ENCODE results near the gene DLG2.

Gene DLG2

DNA sequence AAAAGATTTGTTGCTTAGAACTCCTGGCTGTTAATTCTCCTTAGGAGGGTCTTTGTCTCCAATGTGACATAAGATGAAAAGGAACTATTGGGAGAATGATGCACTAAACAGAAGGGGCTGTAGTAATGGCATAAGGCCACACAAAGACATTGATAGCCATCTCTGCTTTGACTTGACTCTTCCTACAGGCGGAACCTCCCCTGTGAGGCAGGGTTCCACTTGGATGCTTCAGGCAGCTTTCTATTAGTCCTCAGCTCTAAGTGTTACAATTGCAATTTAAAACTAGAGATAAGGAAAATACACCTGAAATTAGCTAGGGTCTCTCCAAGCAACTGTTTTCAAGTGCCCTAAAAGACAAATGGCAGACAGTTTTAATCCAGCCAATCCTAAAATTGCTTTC lies 1949.4 kb downstream of the DLG2 start:
- no peak for DNase-seq (ENCODE audit: low read depth, low spot score)
- in situ Hi-C loops (cut with HindIII; ENCODE audit: low sequenced_read_pairs): no loop called here
- TF ChIP-seq CTCF (IDR thresholded peaks at IDR 0.05; ENCODE audit: low read depth, low read length): no peak
- no peak overlapping the region for H3K4me3 ChIP-seq (ENCODE audit: low read depth, low read length)

DNA sequence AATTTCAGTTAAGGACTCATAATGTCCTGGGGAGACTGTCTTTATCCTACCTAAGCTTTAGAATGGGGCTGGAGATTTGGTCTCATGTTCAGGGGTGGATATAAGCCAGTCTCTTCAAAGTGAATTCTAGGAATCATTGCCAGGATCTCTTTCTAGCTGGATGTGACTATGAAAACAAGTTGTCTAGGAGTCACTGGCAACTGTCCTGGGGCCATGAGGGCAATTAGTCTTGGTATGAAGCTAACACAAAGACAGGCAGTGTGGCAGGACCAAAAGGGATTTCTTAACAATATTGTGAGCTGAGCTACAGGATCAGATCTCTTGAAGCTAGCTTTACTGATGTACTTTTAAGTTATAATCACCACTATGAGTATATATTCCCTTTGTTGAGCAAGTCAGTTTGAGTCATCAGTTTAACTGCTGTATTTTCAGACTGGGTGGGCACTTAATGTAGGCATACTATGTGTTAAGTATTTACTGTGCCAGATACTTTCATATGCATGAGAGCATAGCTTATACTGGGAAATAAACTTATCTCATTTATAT lies 1951.0 kb downstream of the DLG2 start:
- DNase-seq (ENCODE audit: low read depth, low spot score): no peak
- no peak for TF ChIP-seq CTCF (IDR thresholded peaks at IDR 0.05; ENCODE audit: low read depth, low read length)
- H3K4me3 ChIP-seq (ENCODE audit: low read depth, low read length): no peak overlapping the region
- in situ Hi-C loops (cut with HindIII; ENCODE audit: low sequenced_read_pairs): no loop called here

GRCh38 chr11:83674102-83674896 lies 1952.8 kb downstream of the DLG2 start:
- no peak for DNase-seq (ENCODE audit: low read depth, low spot score)
- no peak for TF ChIP-seq CTCF (IDR thresholded peaks at IDR 0.05; ENCODE audit: low read depth, low read length)
- in situ Hi-C loops (cut with HindIII; ENCODE audit: low sequenced_read_pairs): no loop called here
- no peak overlapping the region for H3K4me3 ChIP-seq (ENCODE audit: low read depth, low read length)

DNA sequence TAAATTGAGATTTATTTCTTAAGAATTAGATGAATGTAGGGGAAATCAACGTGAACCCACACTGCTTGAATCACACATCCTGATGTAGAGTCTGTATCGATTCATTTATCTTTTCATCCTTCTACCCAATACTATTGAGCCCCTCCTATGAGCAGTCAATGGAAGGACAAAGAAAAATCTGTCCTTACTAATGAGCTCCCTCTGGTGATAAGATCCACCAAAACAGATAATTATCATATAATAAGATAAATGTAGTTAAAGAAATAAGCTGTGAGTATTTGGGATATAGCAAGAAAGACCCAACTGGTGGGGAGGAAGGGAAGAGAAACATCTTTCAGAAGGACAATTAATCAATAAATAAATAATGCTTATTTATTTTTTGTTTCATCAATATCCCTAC lies 1955.9 kb downstream of the DLG2 start:
- no peak overlapping the region for H3K4me3 ChIP-seq (ENCODE audit: low read depth, low read length)
- no peak for DNase-seq (ENCODE audit: low read depth, low spot score)
- in situ Hi-C loops (cut with HindIII; ENCODE audit: low sequenced_read_pairs): no loop called here
- no peak for TF ChIP-seq CTCF (IDR thresholded peaks at IDR 0.05; ENCODE audit: low read depth, low read length)

DNA sequence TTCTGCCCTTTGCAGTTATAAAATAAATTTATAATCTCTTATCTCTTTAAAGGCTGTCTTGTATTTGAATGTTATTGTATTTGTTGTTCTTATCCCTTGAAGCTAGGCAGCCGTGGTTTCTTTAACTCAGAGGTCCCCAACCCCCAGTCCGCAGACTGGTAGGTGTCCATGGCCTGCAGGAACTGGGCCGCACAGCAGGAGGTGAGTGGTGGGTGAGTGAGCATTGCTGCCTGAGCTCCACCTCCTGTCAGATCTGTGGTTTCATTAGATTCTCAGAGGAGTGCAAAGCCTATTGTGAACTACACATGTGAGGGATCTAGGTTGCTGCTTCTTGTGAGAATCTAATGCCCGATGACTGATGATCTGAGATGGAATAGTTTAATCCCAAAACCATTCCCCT lies 1961.0 kb downstream of the DLG2 start:
- no peak for DNase-seq (ENCODE audit: low read depth, low spot score)
- TF ChIP-seq CTCF (IDR thresholded peaks at IDR 0.05; ENCODE audit: low read depth, low read length): no peak
- H3K4me3 ChIP-seq (ENCODE audit: low read depth, low read length): no peak overlapping the region
- in situ Hi-C loops (cut with HindIII; ENCODE audit: low sequenced_read_pairs): no loop called here

DNA sequence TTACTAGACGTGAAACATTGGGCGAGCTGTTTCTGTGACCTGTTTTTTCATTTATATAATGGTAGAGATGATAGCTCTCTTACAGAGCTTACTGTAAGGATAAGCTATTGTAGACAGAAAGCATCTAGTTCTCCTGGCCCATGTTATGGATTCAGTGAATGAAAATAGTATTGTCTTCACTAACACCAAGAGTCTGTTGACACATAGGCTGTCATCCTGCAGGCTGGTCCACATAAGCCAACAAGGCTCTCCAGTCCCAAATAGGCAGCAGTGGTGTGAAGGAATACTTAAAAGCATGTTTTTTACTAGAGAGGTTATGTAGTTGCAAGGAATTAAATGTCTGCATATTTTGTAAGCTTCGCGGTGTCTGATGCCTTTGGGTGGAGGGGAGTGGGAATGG lies 1963.2 kb downstream of the DLG2 start:
- in situ Hi-C loops (cut with HindIII; ENCODE audit: low sequenced_read_pairs): no loop called here

More for the DNA sequence above, 1963.2 kb downstream of the DLG2 start:
- DNase-seq (ENCODE audit: low read depth, low spot score): no peak
- no peak for TF ChIP-seq CTCF (IDR thresholded peaks at IDR 0.05; ENCODE audit: low read depth, low read length)
- no peak overlapping the region for H3K4me3 ChIP-seq (ENCODE audit: low read depth, low read length)

Measured in astrocyte of the spinal cord (primary cell).